Psoas muscle (tissue), 8 donors: ENCODE measurements around the gene EDEM1. TPM values are rescaled to one million over a fixed set of nuclear protein-coding genes. Genes with fewer than 3 reads are reported as not detected.

Experiments
- ATAC-seq, 4 donors: fragments of 200-7000 bp; cut with Tn5 transposase; one replicate each; pipeline ENCODE4 v1.9.1; 2020; ENCODE audit warnings: moderate library complexity in 3 of 4, mild to moderate bottlenecking in 2 of 4
- DNase-seq, 2 donors: peaks; one replicate each; pipeline ENCODE4 v3.0.0-alpha.2; 2020
- H3K27ac ChIP-seq: fragments of 200-600 bp; one replicate; pipeline ENCODE4 v1.8.0; 2022
- H3K27me3 ChIP-seq, 3 donors: fragments of 200-600 bp in 1 of 3; one replicate each; pipeline versions ENCODE4 v1.6.1 to v1.8.0; 2013 to 2022; ENCODE audit warnings: low read length in 2 of 3, mild to moderate bottlenecking in 2 of 3, moderate library complexity in 1 of 3; ENCODE audit not compliant: insufficient read depth in 3 of 3
- H3K36me3 ChIP-seq, 2 donors: fragments of 200-600 bp in 1 of 2; one replicate each; pipeline versions ENCODE4 v1.6.1 to v1.8.0; 2013 to 2022; ENCODE audit warnings: low read depth in 1 of 2, mild to moderate bottlenecking in 1 of 2, moderate library complexity in 1 of 2; ENCODE audit not compliant: insufficient read depth in 1 of 2
- H3K4me1 ChIP-seq: fragments of 200-600 bp; one replicate; pipeline ENCODE4 v1.8.0; 2022
- H3K4me3 ChIP-seq: fragments of 200-600 bp; one replicate; pipeline ENCODE4 v1.8.0; 2022; ENCODE audit warnings: mild to moderate bottlenecking
- H3K9me3 ChIP-seq: fragments of 200-600 bp; one replicate; pipeline ENCODE4 v1.8.0; 2022
- CTCF ChIP-seq: fragments of 200-600 bp; IDR thresholded peaks from one replicate; pipeline ENCODE4 v1.8.0; 2022; ENCODE audit warnings: antibody characterized with exemption
- WGBS, 3 donors: extraction: QIAGEN DNeasy Blood & Tissue Kit; methylation state at CpG; one replicate each; pipeline versions ENCODE4 v1.1.6 to v1.1.7; 2013; 5-methylcytosine and 5-hydroxymethylcytosine counted together
- intact Hi-C, 2 donors: fragments of 100-400 bp; cut with DNase I; formaldehyde crosslinking; loops; one replicate each; pipeline versions ENCODE4 v1.11.0 to v1.14.2; 2022
- polyA plus RNA-seq, 3 donors: library from polyadenylated mRNA; stranded (reverse); fragments of 200-250 nt; gene quantifications; one replicate each; pipeline ENCODE4 v1.2.3, GENCODE V29; 2013
- total RNA-seq, 4 donors: library from RNA; stranded (reverse); fragmentation: NEBNext Ultra II Directional in 2 of 4; extraction: Animal tissue kit (Norgen Biotek cat#: 25700) in 2 of 4; gene quantifications; one replicate each; pipeline versions ENCODE4 v1.2.1 to v1.2.4, GENCODE V29; 2021 to 2023
- donor health status: healthy with polysubstance abuse.
- donor health status: DM: no; HTN: no; CAD: no; lungs with moderate emphysema.
- donor health status: Bipolar disorder and iron deficiency.
- donor health status: healthy.
- donor health status: DM: yes; HTN: yes; CAD: no.
- donor health status: DM: no; HTN: no; CAD: no.
- donor health status: DM: no; HTN: no; CAD: no.
- donor health status: DM: yes; HTN: yes; CAD: no.

Gene EDEM1
- total and polyA plus RNA-seq, 7 donors: 2.6 to 11.7 (median 5.7) TPM

- DNase-seq (no peak), ATAC-seq (peak in 1 of 4 donors; percentile 19)
- Histone ChIP-seq H3K9me3 (no peaks in the 10 kb centered on the region), H3K4me3 (no peak overlapping the region), H3K4me1 (peaks cover 29% of the 10 kb centered on the region), H3K27me3 (no peaks in the 10 kb centered on the region), H3K36me3 (no peaks in the 10 kb centered on the region), H3K27ac (no peak overlapping the region)
- WGBS, 3 donors: 84 to 89% (median 86%) methylated on average over 7 of the region's 7 CpGs
- TF ChIP-seq CTCF: no peak
- intact Hi-C loops: no loop called here
Measured at GRCh38 chr3:5149306-5149880, 38.1 kb upstream of the EDEM1 start.

GRCh38 chr3:5151586-5151985 is 35.9 kb upstream of the EDEM1 start:
- intact Hi-C loops: no loop called here
- peaks cover 22% of the 10 kb centered on the region for H3K4me1 ChIP-seq
- no peak for TF ChIP-seq CTCF
- no peak overlapping the region for H3K27ac ChIP-seq
- DNase-seq (no peak), ATAC-seq (peak in 1 of 4 donors; percentile 14)
- H3K9me3 ChIP-seq: no peaks in the 10 kb centered on the region
- H3K27me3 ChIP-seq: no peaks in the 10 kb centered on the region
- H3K4me3 ChIP-seq: no peak overlapping the region
- no peaks in the 10 kb centered on the region for H3K36me3 ChIP-seq
- 90 to 96% (median 94%) methylated on average over 6 of the region's 6 CpGs for WGBS, 3 donors

- Histone ChIP-seq H3K4me3 (no peak overlapping the region), H3K27ac (no peak overlapping the region), H3K36me3 (no peaks in the 10 kb centered on the region), H3K9me3 (no peaks in the 10 kb centered on the region), H3K4me1 (peaks cover 24% of the 10 kb centered on the region), H3K27me3 (no peaks in the 10 kb centered on the region)
- intact Hi-C loops: no loop called here
- DNase-seq: no peak
- no peak for ATAC-seq
- TF ChIP-seq CTCF: no peak
- WGBS, 3 donors: 76 to 83% (median 82%) methylated on average over 4 of the region's 4 CpGs
Measured at GRCh38 chr3:5153074-5153473, 34.4 kb upstream of the EDEM1 start.

- peaks cover 20% of the 10 kb centered on the region for H3K4me1 ChIP-seq
- ATAC-seq: no peak
- no peak overlapping the region for H3K4me3 ChIP-seq
- no peaks in the 10 kb centered on the region for H3K9me3 ChIP-seq
- no peaks in the 10 kb centered on the region for H3K36me3 ChIP-seq
- DNase-seq: no peak
- intact Hi-C loops: no loop called here
- no peaks in the 10 kb centered on the region for H3K27me3 ChIP-seq
- H3K27ac ChIP-seq: no peak overlapping the region
- TF ChIP-seq CTCF: no peak
Measured at GRCh38 chr3:5155241-5155640, 32.3 kb upstream of the EDEM1 start.

GRCh38 chr3:5160321-5160720 is 27.2 kb upstream of the EDEM1 start:
- TF ChIP-seq CTCF: no peak
- ATAC-seq (no peak), DNase-seq (no peak)
- Histone ChIP-seq H3K36me3 (no peaks in the 10 kb centered on the region), H3K27ac (no peak overlapping the region), H3K4me1 (peaks cover 65% of the 10 kb centered on the region), H3K9me3 (no peaks in the 10 kb centered on the region), H3K27me3 (no peaks in the 10 kb centered on the region), H3K4me3 (no peak overlapping the region)
- intact Hi-C loops: no loop called here
- 58 to 70% (median 59%) methylated on average over 3 of the region's 3 CpGs for WGBS, 3 donors
